Sigmoid colon (tissue), 4 donors: ENCODE data around the gene GOLGA6C.

Experiments used
- EP300 ChIP-seq, 4 donors: sonication (generic); formaldehyde crosslinking; IDR thresholded peaks; one replicate each; pipeline ENCODE4 v1.6.1; 2017; ENCODE audit warnings: antibody characterized with exemption in 4 of 4
- POLR2A ChIP-seq, 2 donors: fragments of 450-650 bp; IDR thresholded peaks; one replicate each; pipeline ENCODE4 v1.6.1; 2016; ENCODE audit warnings: antibody characterized with exemption in 2 of 2, mild to moderate bottlenecking in 2 of 2, moderate library complexity in 2 of 2
- POLR2AphosphoS5 ChIP-seq, 4 donors: sonication (generic); formaldehyde crosslinking; IDR thresholded peaks; one replicate each; pipeline ENCODE4 v1.6.1; 2017; ENCODE audit warnings: antibody characterized with exemption in 4 of 4
- TF ChIP-seq, protein P1 (sequence below), 4 experiments: fragments of 450-650 bp in 3 of 4; fragments of 200-600 bp in 1 of 4; IDR thresholded peaks; one replicate each; pipeline ENCODE4 v1.5.1; 2016 to 2019; ENCODE audit warnings: antibody characterized with exemption in 4 of 4, mild to moderate bottlenecking in 3 of 4, moderate library complexity in 2 of 4

GRCh38 chr15:75230016-75230343 lies 28.2 kb upstream of the GOLGA6C start:
- TF ChIP-seq, protein P1, sequence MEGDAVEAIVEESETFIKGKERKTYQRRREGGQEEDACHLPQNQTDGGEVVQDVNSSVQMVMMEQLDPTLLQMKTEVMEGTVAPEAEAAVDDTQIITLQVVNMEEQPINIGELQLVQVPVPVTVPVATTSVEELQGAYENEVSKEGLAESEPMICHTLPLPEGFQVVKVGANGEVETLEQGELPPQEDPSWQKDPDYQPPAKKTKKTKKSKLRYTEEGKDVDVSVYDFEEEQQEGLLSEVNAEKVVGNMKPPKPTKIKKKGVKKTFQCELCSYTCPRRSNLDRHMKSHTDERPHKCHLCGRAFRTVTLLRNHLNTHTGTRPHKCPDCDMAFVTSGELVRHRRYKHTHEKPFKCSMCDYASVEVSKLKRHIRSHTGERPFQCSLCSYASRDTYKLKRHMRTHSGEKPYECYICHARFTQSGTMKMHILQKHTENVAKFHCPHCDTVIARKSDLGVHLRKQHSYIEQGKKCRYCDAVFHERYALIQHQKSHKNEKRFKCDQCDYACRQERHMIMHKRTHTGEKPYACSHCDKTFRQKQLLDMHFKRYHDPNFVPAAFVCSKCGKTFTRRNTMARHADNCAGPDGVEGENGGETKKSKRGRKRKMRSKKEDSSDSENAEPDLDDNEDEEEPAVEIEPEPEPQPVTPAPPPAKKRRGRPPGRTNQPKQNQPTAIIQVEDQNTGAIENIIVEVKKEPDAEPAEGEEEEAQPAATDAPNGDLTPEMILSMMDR (IDR thresholded peaks at IDR 0.05), result no peak
- no peak for TF ChIP-seq EP300 (IDR thresholded peaks at IDR 0.05)
- no peak for TF ChIP-seq POLR2AphosphoS5 (IDR thresholded peaks at IDR 0.05)
- no peak for TF ChIP-seq POLR2A (IDR thresholded peaks at IDR 0.05)
